ENCODE results near the gene MYO5A.

DNA sequence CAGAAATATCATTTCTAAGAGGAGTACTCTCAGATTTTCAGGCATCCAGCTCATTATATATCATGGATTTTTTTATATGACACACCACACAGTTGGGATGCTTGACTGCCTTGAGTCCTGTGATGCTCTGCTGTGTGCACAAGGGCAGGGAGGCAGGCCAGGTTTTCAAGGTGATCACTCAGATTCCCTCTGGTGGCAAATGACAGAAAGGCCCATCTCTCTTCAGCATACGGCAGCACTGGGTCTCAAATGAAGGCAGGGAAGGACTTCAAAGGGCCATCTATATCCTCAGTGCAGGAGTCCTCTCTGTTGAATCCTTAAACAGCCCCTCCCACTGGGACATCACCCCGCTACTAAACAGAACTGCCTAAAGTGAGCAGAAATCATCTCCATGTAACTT, 178.3 kb downstream of the MYO5A start:
- TF ChIP-seq, protein P1, sequence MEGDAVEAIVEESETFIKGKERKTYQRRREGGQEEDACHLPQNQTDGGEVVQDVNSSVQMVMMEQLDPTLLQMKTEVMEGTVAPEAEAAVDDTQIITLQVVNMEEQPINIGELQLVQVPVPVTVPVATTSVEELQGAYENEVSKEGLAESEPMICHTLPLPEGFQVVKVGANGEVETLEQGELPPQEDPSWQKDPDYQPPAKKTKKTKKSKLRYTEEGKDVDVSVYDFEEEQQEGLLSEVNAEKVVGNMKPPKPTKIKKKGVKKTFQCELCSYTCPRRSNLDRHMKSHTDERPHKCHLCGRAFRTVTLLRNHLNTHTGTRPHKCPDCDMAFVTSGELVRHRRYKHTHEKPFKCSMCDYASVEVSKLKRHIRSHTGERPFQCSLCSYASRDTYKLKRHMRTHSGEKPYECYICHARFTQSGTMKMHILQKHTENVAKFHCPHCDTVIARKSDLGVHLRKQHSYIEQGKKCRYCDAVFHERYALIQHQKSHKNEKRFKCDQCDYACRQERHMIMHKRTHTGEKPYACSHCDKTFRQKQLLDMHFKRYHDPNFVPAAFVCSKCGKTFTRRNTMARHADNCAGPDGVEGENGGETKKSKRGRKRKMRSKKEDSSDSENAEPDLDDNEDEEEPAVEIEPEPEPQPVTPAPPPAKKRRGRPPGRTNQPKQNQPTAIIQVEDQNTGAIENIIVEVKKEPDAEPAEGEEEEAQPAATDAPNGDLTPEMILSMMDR (IDR thresholded peaks at IDR 0.05; ENCODE audit: insufficient read depth, low read length, poor library complexity, severe bottlenecking) = no peak
- TF ChIP-seq EZH2phosphoT487 (conservative IDR thresholded peaks at IDR 0.05; ENCODE audit: low read length) = no peak

All from SU-DHL-6 (cell line).